H1 (cell line): ENCODE measurements around the gene MRPL54. TPM values are rescaled to one million over a fixed set of nuclear protein-coding genes. Genes with fewer than 3 reads are reported as not detected.
A peak's percentile ranks its signal among the peaks of the same experiment; 100 is the strongest.

Experiments
- CTCF ChIA-PET: fragments of 300-600 bp; sonication (Branson Sonifier 250); formaldehyde crosslinking; loops from one replicate; lab custom pipeline; 2021; ENCODE audit not compliant: partially characterized antibody; lab: Charles Lee
- POLR2A ChIA-PET: fragments of 300-600 bp; sonication (Branson Sonifier 250); formaldehyde crosslinking; loops from one replicate; lab custom pipeline; 2021; ENCODE audit warnings: inconsistent platforms; ENCODE audit not compliant: partially characterized antibody; lab: Charles Lee
- DNase-seq, 2 experiments: peaks; one replicate each; pipeline versions ENCODE4 v3.0.0 to v3.0.0-alpha.2; 2010 to 2022; ENCODE audit warnings: low spot score in 2 of 2, low read depth in 1 of 2, mixed read lengths in 1 of 2
- FAIRE-seq: peaks from 2 replicates; lab custom pipeline; 2011; peaks lifted over from hg19 to GRCh38; lab: Jason Lieb, UNC
- H2AFZ ChIP-seq: 2 replicates; pipeline ENCODE4 v1.8.1; 2012; ENCODE audit warnings: low read length, inconsistent platforms
- H2AK5ac ChIP-seq: 2 replicates; pipeline ENCODE4 v1.6.1; 2013; ENCODE audit warnings: low read depth, low read length
- H2BK120ac ChIP-seq: replicated peaks from 2 replicates; pipeline ENCODE3; 2013; ENCODE audit warnings: low read depth, low read length, inconsistent platforms
- H2BK12ac ChIP-seq: 2 replicates; pipeline ENCODE4 v1.6.1; 2013; ENCODE audit warnings: low read depth, low read length
- H2BK15ac ChIP-seq: 2 replicates; pipeline ENCODE4 v1.6.1; 2013; ENCODE audit warnings: low read length
- H2BK20ac ChIP-seq: 2 replicates; pipeline ENCODE4 v1.6.1; 2013; ENCODE audit warnings: low read length
- H2BK5ac ChIP-seq: 2 replicates; pipeline ENCODE4 v1.6.1; 2013; ENCODE audit warnings: low read depth, low read length
- H3K14ac ChIP-seq: 2 replicates; pipeline ENCODE4 v1.6.1; 2013; ENCODE audit warnings: inconsistent platforms; ENCODE audit not compliant: insufficient read length
- H3K18ac ChIP-seq: 2 replicates; pipeline ENCODE4 v1.6.1; 2013; ENCODE audit warnings: low read length; ENCODE audit errors: extremely low read depth
- H3K23ac ChIP-seq: 2 replicates; pipeline ENCODE4 v1.6.1; 2013; ENCODE audit warnings: inconsistent platforms; ENCODE audit not compliant: insufficient read length
- H3K23me2 ChIP-seq: 2 replicates; pipeline ENCODE4 v1.6.1; 2013; ENCODE audit warnings: low read depth, low read length
- H3K27ac ChIP-seq: 2 replicates; pipeline ENCODE4 v1.6.1; 2011; ENCODE audit warnings: low read depth, low read length, inconsistent platforms
- H3K27me3 ChIP-seq, 4 experiments: replicated peaks in 1 of 4; 1 replicate in 1 of 4; 2 replicates in 3 of 4; pipeline versions ENCODE4 v1.6.1 to v1.8.1; 2011 to 2013; ENCODE audit warnings: low read length in 3 of 4, mild to moderate bottlenecking in 3 of 4, inconsistent platforms in 2 of 4, mixed read lengths in 2 of 4, moderate library complexity in 1 of 4; ENCODE audit not compliant: control insufficient read depth in 3 of 4, insufficient read depth in 3 of 4; ENCODE audit errors: extremely low read depth in 1 of 4
- H3K36me3 ChIP-seq, 4 experiments: 2 replicates each; pipeline versions ENCODE4 v1.6.1 to v1.8.1; 2011 to 2013; ENCODE audit warnings: mild to moderate bottlenecking in 4 of 4, low read length in 3 of 4, moderate library complexity in 2 of 4, control low read depth in 1 of 4, inconsistent platforms in 1 of 4; ENCODE audit not compliant: insufficient read depth in 4 of 4, control insufficient read depth in 2 of 4
- H3K4ac ChIP-seq: replicated peaks from 2 replicates; pipeline ENCODE3; 2013; ENCODE audit warnings: low read length, low read depth, mixed read lengths, inconsistent platforms; ENCODE audit not compliant: insufficient read length
- H3K4me1 ChIP-seq, 4 experiments: replicated peaks in 1 of 4; 1 replicate in 1 of 4; 2 replicates in 3 of 4; pipeline versions ENCODE4 v1.6.1 to v1.8.1; 2011 to 2013; ENCODE audit warnings: low read length in 3 of 4, inconsistent platforms in 2 of 4, mixed read lengths in 1 of 4; ENCODE audit not compliant: insufficient read depth in 4 of 4, control insufficient read depth in 3 of 4
- H3K4me2 ChIP-seq, 2 experiments: 2 replicates each; pipeline versions ENCODE4 v1.6.1 to v1.8.1; 2011 to 2013; ENCODE audit warnings: low read depth in 2 of 2, low read length in 2 of 2, control low read depth in 1 of 2, inconsistent platforms in 1 of 2, mild to moderate bottlenecking in 1 of 2; ENCODE audit not compliant: insufficient read depth in 1 of 2
- H3K4me3 ChIP-seq, 4 experiments: fragments of 200-600, 300-600 bp in 1 of 4; sonication (generic), shearing (Covaris generic), sonication (Bioruptor Twin) in 1 of 4; 2 replicates each; pipeline versions ENCODE4 v1.5.1 to v1.8.1; 2011 to 2016; ENCODE audit warnings: low read length in 4 of 4, low read depth in 3 of 4, control low read depth in 2 of 4, inconsistent platforms in 2 of 4, mild to moderate bottlenecking in 2 of 4, mixed read lengths in 1 of 4, moderate library complexity in 1 of 4; ENCODE audit not compliant: insufficient read depth in 2 of 4; ENCODE audit errors: extremely low read depth in 1 of 4
- H3K56ac ChIP-seq: replicated peaks from 2 replicates; pipeline ENCODE3; 2013; ENCODE audit warnings: low read depth, mild to moderate bottlenecking, mixed read lengths, low read length, inconsistent platforms; ENCODE audit not compliant: insufficient read length
- H3K79me1 ChIP-seq: 2 replicates; pipeline ENCODE4 v1.6.1; 2013; ENCODE audit warnings: low read depth, low read length, control low read depth
- H3K79me2 ChIP-seq, 2 experiments: 2 replicates each; pipeline versions ENCODE4 v1.6.1 to v1.8.1; 2012 to 2013; ENCODE audit warnings: low read length in 2 of 2, mild to moderate bottlenecking in 2 of 2, inconsistent platforms in 1 of 2; ENCODE audit not compliant: insufficient read depth in 2 of 2, control insufficient read depth in 1 of 2
- H3K9ac ChIP-seq, 4 experiments: replicated peaks in 1 of 4; 1 replicate in 1 of 4; 2 replicates in 3 of 4; pipeline versions ENCODE4 v1.6.1 to v1.8.1; 2011 to 2013; ENCODE audit warnings: low read depth in 3 of 4, low read length in 3 of 4, control low read depth in 2 of 4, mild to moderate bottlenecking in 2 of 4, moderate library complexity in 2 of 4, inconsistent platforms in 1 of 4; ENCODE audit errors: extremely low read depth in 1 of 4
- H3K9me3 ChIP-seq, 2 experiments: 2 replicates each; pipeline versions ENCODE4 v1.6.1 to v1.8.1; 2012 to 2013; ENCODE audit warnings: mild to moderate bottlenecking in 2 of 2, moderate library complexity in 2 of 2, control low read depth in 1 of 2, inconsistent platforms in 1 of 2, low read depth in 1 of 2, low read length in 1 of 2, mixed read lengths in 1 of 2; ENCODE audit not compliant: insufficient read depth in 2 of 2
- H4K20me1 ChIP-seq, 2 experiments: replicated peaks in 1 of 2; 2 replicates each; pipeline versions ENCODE3 to v1.8.1; 2011 to 2013; ENCODE audit warnings: inconsistent platforms in 2 of 2, low read length in 2 of 2, mild to moderate bottlenecking in 1 of 2; ENCODE audit not compliant: insufficient read depth in 2 of 2, control insufficient read depth in 1 of 2
- H4K5ac ChIP-seq: 2 replicates; pipeline ENCODE4 v1.6.1; 2013; ENCODE audit warnings: low read length, low read depth, mixed read lengths, inconsistent platforms; ENCODE audit not compliant: insufficient read length
- H4K8ac ChIP-seq: 2 replicates; pipeline ENCODE4 v1.8.0; 2013; ENCODE audit warnings: mild to moderate bottlenecking, moderate library complexity, low read length, inconsistent platforms; ENCODE audit not compliant: insufficient read depth; ENCODE audit errors: extremely low read depth
- H4K91ac ChIP-seq: replicated peaks from 2 replicates; pipeline ENCODE3; 2013; ENCODE audit warnings: low read length, mixed read lengths, inconsistent platforms; ENCODE audit not compliant: insufficient read length
- CBX8 ChIP-seq: fragments of 300-800, 300-1000 bp; sonication (generic); IDR thresholded peaks from 2 replicates; pipeline ENCODE4 v1.7.1; 2016; ENCODE audit warnings: low read depth, low read length, borderline replicate concordance
- CEBPB ChIP-seq: IDR thresholded peaks from 2 replicates; pipeline ENCODE4 v1.6.1; 2012; ENCODE audit warnings: low read depth, low read length
- JUN ChIP-seq: IDR thresholded peaks from 2 replicates; pipeline ENCODE4 v1.6.1; 2011; ENCODE audit warnings: low read depth, mild to moderate bottlenecking, improper control_type of control experiment, low read length
- MAX ChIP-seq: IDR thresholded peaks from 2 replicates; pipeline ENCODE4 v1.6.1; 2012; ENCODE audit warnings: inconsistent platforms
- POLR2A ChIP-seq, 2 experiments: IDR thresholded peaks; 1 replicate in 1 of 2; 2 replicates in 1 of 2; pipeline ENCODE4 v1.6.1; 2011; ENCODE audit warnings: low read depth in 2 of 2, low read length in 2 of 2, mild to moderate bottlenecking in 2 of 2; ENCODE audit errors: control extremely low read depth in 1 of 2
- RBBP5 ChIP-seq: IDR thresholded peaks from 2 replicates; pipeline ENCODE4 v1.7.1; 2012; ENCODE audit warnings: low read depth, mild to moderate bottlenecking, inconsistent platforms, low read length, moderate library complexity, borderline replicate concordance
- SIX5 ChIP-seq: IDR thresholded peaks from 2 replicates; pipeline ENCODE4 v1.6.1; 2011; ENCODE audit warnings: mild to moderate bottlenecking, low read depth, low read length
- SUZ12 ChIP-seq: fragments of 200-600 bp; sonication (generic); IDR thresholded peaks from 2 replicates; pipeline ENCODE4 v1.6.1; 2012; ENCODE audit warnings: mild to moderate bottlenecking, inconsistent platforms, low read length, moderate library complexity, mixed read lengths
- TCF12 ChIP-seq: IDR thresholded peaks from 2 replicates; pipeline ENCODE4 v1.6.1; 2011; ENCODE audit warnings: low read depth, mild to moderate bottlenecking, low read length
- TEAD4 ChIP-seq: IDR thresholded peaks from 2 replicates; pipeline ENCODE4 v1.6.1; 2012; ENCODE audit warnings: low read depth, low read length, inconsistent platforms, mixed read lengths
- WGBS, 2 experiments: shearing (Covaris generic) in 1 of 2; methylation state at CpG; one replicate each; pipeline versions ENCODE4 v1.1.6 to v1.1.7; 2013 to 2015; ENCODE audit warnings: low lambda C conversion rate in 2 of 2, mixed read lengths in 2 of 2, inconsistent platforms in 1 of 2, low coverage in 1 of 2, missing lambda C conversion rate in 1 of 2; ENCODE audit not compliant: insufficient replicate concordance in 2 of 2, insufficient coverage in 1 of 2, insufficient read length in 1 of 2; ENCODE audit errors: extremely low coverage in 1 of 2, missing lambda C conversion rate in 1 of 2; 5-methylcytosine and 5-hydroxymethylcytosine counted together
- polyA plus RNA-seq, 7 experiments: library from polyadenylated mRNA; depleted of rRNA in 3 of 7; stranded (reverse) in 5 of 7; unstranded in 2 of 7; fragments of >200 nt in 5 of 7; fragments of 200-250 nt in 2 of 7; gene quantifications; 1 replicate in 5 of 7; 2 replicates in 1 of 7; 4 replicates in 1 of 7; pipeline versions ENCODE4 v1.2.1 to v1.2.3, GENCODE V29; 2011 to 2013; ENCODE audit warnings: missing spikeins in 2 of 7, mixed read lengths in 2 of 7
- total RNA-seq: library from RNA; stranded (reverse); fragmentation: NEBNext Ultra II Directional; extraction: Animal tissue kit (Norgen Biotek cat#: 25700); gene quantifications from 2 replicates; pipeline ENCODE4 v1.2.1, GENCODE V29; 2021

MRPL54 gene
- total and polyA plus RNA-seq, 2 of the 8 experiments (the other 6 are each of a cell fraction or from before 2014, with no cell fraction given) = 63.8 to 72.8 TPM

GRCh38 chr19:3762130-3762473, 380 bp upstream of the MRPL54 start:
- Histone ChIP-seq H3K27ac (no peak overlapping the region), H3K9ac (no peak overlapping the region), H3K18ac (no peak overlapping the region), H4K91ac (no peak overlapping the region), H2BK20ac (no peak overlapping the region), H3K4me2 (peak overlapping the region; percentile 63 to 87; a peak in 2 of 4 replicates), H4K8ac (no peak overlapping the region), H3K4me3 (peak overlapping the region; percentile 73 to 92 (median 88); a peak in 6 of 8 replicates), H2AK5ac (no peak overlapping the region), H3K79me2 (peaks cover 0 to 7% of the 10 kb centered on the region in 2 experiments; a peak in 1 of 4 replicates), H2BK12ac (no peak overlapping the region), H4K5ac (no peak overlapping the region), H3K4ac (no peak overlapping the region), H3K23ac (no peak overlapping the region), H3K4me1 (no peaks in the 10 kb centered on the region), H3K23me2 (peaks cover 5% of the 10 kb centered on the region), H3K14ac (no peak overlapping the region), H3K27me3 (no peaks in the 10 kb centered on the region), H2BK15ac (no peak overlapping the region), H2AFZ (no peak overlapping the region), H4K20me1 (peaks cover 0 to 9% of the 10 kb centered on the region in 2 experiments), H2BK5ac (no peak overlapping the region), H2BK120ac (no peak overlapping the region), H3K9me3 (no peaks in the 10 kb centered on the region), H3K79me1 (peaks cover 3% of the 10 kb centered on the region; the same call in 1 of the 2 replicates), H3K36me3 (peaks cover 0 to 6% (median 3%) of the 10 kb centered on the region in 4 experiments; a peak in 6 of 8 replicates), H3K56ac (no peak overlapping the region)
- CTCF ChIA-PET = interaction anchor here (0.6 to 2.7 kb wide), 9 partner anchors 14 to 909 kb away, joined by 3 to 8 read pairs (median 4); no protein-coding TSS in a partner anchor
- no peak for FAIRE-seq
- WGBS, 2 experiments = 63% methylated on average over 1 of the region's 1 CpG; no CpG with 5 or more reads in 1 of the 2 experiments
- TF ChIP-seq RBBP5 (no peak), POLR2A (IDR thresholded peaks at IDR 0.05; ENCODE audit: control extremely low read depth in 1 of 2, low read depth in 2 of 2, low read length in 2 of 2) (no peak), TEAD4 (no peak), TCF12 (no peak), SIX5 (no peak), SUZ12 (no peak), MAX (no peak), CBX8 (no peak), CEBPB (no peak), JUN (no peak)
- POLR2A ChIA-PET = interaction anchor here (0.9 to 3.0 kb wide), 22 partner anchors 10 to 224 kb away, joined by 3 to 23 read pairs (median 4); partner anchors contain the start of genes DAPK3, EEF2, MATK and NMRK2
- DNase-seq = no peak
